ENCODE results near the gene ZFP36L2.

The ZFP36L2 gene

DNA sequence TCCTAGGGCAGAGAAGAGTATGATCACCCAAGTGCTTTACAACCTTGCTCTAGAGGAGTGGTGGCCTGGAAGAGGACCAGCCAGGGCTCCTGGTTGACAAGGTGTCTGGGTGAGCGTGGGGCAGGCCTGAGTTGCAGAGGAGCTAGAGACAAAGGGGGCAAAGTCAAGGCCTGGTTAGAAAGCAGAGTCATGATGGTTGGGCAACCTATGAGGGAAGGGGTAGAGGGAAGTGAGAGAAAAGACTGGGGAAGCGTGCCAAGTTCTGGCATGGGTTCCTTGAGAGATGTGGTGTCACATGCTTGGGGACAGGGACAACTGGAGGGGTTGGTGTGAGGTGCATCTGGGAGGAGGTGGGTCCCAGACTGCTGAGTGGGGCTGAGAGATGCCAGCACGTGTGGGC lies 13.5 kb downstream of the ZFP36L2 start:
- H3K36me3 ChIP-seq (replicated peaks), result no peaks in the 10 kb centered on the region
- in situ Hi-C loops (cut with HindIII; ENCODE audit: low pct_ligation_motif_present, low sequenced_read_pairs), result no loop called here
- no peak overlapping the region for H3K27ac ChIP-seq
- TF ChIP-seq, protein P1, sequence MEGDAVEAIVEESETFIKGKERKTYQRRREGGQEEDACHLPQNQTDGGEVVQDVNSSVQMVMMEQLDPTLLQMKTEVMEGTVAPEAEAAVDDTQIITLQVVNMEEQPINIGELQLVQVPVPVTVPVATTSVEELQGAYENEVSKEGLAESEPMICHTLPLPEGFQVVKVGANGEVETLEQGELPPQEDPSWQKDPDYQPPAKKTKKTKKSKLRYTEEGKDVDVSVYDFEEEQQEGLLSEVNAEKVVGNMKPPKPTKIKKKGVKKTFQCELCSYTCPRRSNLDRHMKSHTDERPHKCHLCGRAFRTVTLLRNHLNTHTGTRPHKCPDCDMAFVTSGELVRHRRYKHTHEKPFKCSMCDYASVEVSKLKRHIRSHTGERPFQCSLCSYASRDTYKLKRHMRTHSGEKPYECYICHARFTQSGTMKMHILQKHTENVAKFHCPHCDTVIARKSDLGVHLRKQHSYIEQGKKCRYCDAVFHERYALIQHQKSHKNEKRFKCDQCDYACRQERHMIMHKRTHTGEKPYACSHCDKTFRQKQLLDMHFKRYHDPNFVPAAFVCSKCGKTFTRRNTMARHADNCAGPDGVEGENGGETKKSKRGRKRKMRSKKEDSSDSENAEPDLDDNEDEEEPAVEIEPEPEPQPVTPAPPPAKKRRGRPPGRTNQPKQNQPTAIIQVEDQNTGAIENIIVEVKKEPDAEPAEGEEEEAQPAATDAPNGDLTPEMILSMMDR (IDR thresholded peaks at IDR 0.05; ENCODE audit: low read depth, low read length, missing control alignments), result no peak
- H3K4me3 ChIP-seq (ENCODE audit: low read depth, low read length), result no peak overlapping the region
- no peak for DNase-seq
- H3K27me3 ChIP-seq (replicated peaks), result no peaks in the 10 kb centered on the region

DNA sequence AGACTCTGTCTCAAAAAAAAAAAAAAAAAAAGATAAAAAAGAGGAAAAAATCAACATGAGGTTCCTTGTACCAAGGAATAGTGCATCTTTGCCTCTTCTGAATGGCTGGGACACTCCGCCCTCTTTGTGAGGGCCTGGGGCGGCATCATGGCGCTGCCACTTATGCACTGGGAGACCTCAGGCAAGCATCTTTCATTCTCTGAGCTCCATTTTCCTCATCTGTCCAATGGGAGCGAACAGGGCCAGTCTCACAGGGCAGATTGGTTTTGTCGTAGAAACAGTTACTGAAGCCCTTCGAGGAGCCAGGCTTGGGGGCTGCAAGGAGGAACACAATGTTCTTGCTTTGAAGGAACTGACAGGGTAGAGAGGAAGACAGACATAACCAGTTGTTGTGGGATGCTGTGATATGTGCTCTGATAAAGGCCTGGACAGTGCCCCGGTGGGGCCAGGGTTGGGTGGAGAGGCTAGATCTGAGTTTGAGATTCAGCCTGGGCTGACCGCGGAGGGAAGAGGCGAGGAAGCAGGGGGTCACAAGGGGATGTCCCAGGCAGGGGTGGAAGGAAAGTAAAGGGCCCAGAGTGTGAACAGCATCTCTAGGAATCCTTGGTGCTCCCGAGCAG lies 14.1 kb downstream of the ZFP36L2 start:
- Histone ChIP-seq H3K4me3 (ENCODE audit: low read depth, low read length) (no peak overlapping the region), H3K27ac (no peak overlapping the region), H3K36me3 (replicated peaks) (no peaks in the 10 kb centered on the region), H3K27me3 (replicated peaks) (no peaks in the 10 kb centered on the region)
- in situ Hi-C loops (cut with HindIII; ENCODE audit: low pct_ligation_motif_present, low sequenced_read_pairs), result no loop called here
- TF ChIP-seq, protein P1 (IDR thresholded peaks at IDR 0.05; ENCODE audit: low read depth, low read length, missing control alignments), result no peak
- no peak for DNase-seq

DNA sequence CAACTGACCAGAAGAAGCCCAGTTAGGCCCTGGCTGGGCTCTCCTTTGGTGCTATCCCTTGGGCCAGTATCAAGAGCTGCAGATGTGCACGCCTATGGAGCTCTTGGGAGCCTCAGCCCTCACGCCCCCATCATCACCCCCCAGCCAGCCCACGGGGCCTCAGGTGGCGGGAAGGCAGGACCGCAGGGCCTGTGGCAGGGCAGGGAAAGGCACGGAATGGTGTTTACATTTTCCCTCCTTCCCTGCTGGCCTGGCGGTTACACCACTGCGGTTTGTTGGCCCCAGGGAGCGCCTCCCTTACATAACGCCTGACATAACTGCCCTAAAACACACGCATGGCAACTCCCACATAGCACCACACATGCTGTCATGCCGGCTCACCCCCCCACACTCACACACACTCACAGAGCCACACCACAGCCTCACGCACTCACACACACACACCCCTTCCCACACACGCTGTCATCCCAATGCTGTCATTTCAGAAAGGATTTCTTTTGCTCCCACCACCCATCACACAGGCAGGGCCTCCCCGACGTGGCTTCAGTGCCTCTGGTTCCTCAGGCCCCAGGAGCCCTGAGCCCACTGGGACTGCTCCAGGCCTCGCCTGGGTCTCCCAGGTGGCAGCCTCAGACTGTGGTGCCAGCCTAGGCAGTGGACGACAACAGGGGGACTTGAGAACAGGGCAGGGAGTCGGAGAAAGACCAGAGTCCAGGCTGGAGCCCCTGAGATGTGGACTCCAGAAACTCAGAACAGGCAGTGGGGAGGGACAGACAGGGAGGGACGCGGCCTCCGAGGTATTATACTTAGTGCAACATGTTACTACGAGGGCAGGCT lies 15.7 kb downstream of the ZFP36L2 start:
- Histone ChIP-seq H3K4me3 (ENCODE audit: low read depth, low read length) (no peak overlapping the region), H3K27me3 (replicated peaks) (no peaks in the 10 kb centered on the region), H3K27ac (no peak overlapping the region), H3K36me3 (replicated peaks) (no peaks in the 10 kb centered on the region)
- in situ Hi-C loops (cut with HindIII; ENCODE audit: low pct_ligation_motif_present, low sequenced_read_pairs), result no loop called here
- TF ChIP-seq, protein P1 (IDR thresholded peaks at IDR 0.05; ENCODE audit: low read depth, low read length, missing control alignments), result no peak
- peak; percentile 41 for DNase-seq

DNA sequence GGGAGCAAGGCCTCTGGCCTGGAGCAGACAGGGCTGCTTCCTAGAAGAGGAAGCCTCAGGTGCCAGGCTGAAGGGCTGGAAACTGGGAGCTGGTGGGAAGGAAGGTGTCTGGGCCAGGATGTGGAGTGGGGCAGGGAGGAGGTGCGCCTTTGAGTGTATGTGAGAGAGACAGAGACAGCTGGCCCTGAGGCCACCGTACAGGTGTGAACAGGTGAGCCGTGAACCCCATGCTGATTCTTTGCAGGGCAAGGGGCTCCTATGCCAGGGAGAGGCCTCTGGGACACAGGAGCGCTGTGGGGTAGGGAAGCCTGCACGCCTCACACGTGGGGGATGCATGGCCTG lies 16.3 kb downstream of the ZFP36L2 start:
- Histone ChIP-seq H3K27me3 (replicated peaks) (no peaks in the 10 kb centered on the region), H3K27ac (no peak overlapping the region), H3K36me3 (replicated peaks) (no peaks in the 10 kb centered on the region), H3K4me3 (ENCODE audit: low read depth, low read length) (no peak overlapping the region)
- TF ChIP-seq, protein P1 (IDR thresholded peaks at IDR 0.05; ENCODE audit: low read depth, low read length, missing control alignments), result no peak
- no peak for DNase-seq
- in situ Hi-C loops (cut with HindIII; ENCODE audit: low pct_ligation_motif_present, low sequenced_read_pairs), result no loop called here

DNA sequence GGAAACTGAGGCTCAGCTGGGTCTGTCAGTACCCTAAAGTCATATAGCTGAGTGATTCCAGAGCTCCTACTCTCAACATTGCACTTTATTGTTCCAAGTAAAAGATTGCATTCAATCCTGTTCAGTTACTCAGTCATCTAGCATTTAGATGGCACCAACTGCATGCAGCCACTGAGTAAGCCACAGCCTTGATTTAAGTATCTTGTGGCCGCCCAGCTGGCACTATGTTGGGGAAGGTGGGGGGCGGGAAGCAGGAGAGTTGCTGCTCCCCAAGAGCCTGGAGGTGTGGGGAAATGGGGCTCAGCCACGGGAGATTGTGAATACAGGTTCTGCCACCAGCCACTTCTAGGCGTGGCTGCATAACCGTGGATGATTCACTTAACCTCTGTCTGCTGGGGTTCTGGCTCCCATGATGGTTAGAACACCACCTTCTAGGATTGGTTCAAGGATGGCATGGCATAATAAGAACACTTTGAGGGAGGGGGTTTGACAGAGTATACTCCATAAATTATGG lies 17.1 kb downstream of the ZFP36L2 start:
- DNase-seq, result no peak
- TF ChIP-seq, protein P1 (IDR thresholded peaks at IDR 0.05; ENCODE audit: low read depth, low read length, missing control alignments), result no peak
- no peaks in the 10 kb centered on the region for H3K36me3 ChIP-seq (replicated peaks)
- no peak overlapping the region for H3K27ac ChIP-seq
- no peak overlapping the region for H3K4me3 ChIP-seq (ENCODE audit: low read depth, low read length)
- H3K27me3 ChIP-seq (replicated peaks), result no peaks in the 10 kb centered on the region
- in situ Hi-C loops (cut with HindIII; ENCODE audit: low pct_ligation_motif_present, low sequenced_read_pairs), result no loop called here
